ENCODE data around the gene GBE1. TPM values are rescaled to one million over a fixed set of nuclear protein-coding genes. Genes with fewer than 3 reads are reported as not detected.

GBE1 gene
- 29.2 TPM for total RNA-seq
- long read RNA-seq, transcript GBE1-201 (16 exons, 3,461 nt) = major isoform, 82 of 88 reads
- long read RNA-seq, partial matches to known transcripts = 3 of 88 reads
- long read RNA-seq, other reads (novel, unspliced or antisense) = 3 of 88 reads

GRCh38 chr3:81760924-81761903 lies at the start of gene GBE1:
GBE1 (minus strand) TSS chr3:81761645; CDS start chr3:81761517, 128 bp downstream.
- Histone ChIP-seq H3K27me3 (no peaks in the 10 kb centered on the region), H3K36me3 (no peaks in the 10 kb centered on the region), H3K27ac (peak within 1 kb of the TSS; percentile 97), H3K9me3 (no peaks in the 10 kb centered on the region), H3K4me3 (peak within 1 kb of the TSS; percentile 68), H3K4me1 (peaks cover 15% of the 10 kb centered on the region)
- TF ChIP-seq, protein P1, sequence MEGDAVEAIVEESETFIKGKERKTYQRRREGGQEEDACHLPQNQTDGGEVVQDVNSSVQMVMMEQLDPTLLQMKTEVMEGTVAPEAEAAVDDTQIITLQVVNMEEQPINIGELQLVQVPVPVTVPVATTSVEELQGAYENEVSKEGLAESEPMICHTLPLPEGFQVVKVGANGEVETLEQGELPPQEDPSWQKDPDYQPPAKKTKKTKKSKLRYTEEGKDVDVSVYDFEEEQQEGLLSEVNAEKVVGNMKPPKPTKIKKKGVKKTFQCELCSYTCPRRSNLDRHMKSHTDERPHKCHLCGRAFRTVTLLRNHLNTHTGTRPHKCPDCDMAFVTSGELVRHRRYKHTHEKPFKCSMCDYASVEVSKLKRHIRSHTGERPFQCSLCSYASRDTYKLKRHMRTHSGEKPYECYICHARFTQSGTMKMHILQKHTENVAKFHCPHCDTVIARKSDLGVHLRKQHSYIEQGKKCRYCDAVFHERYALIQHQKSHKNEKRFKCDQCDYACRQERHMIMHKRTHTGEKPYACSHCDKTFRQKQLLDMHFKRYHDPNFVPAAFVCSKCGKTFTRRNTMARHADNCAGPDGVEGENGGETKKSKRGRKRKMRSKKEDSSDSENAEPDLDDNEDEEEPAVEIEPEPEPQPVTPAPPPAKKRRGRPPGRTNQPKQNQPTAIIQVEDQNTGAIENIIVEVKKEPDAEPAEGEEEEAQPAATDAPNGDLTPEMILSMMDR (IDR thresholded peaks at IDR 0.05) = peak; percentile 53
- DNase-seq = peak; percentile 97
- peak; percentile 97 for ATAC-seq
- intact Hi-C loops (cut with DNase I) = no loop called here

DNA sequence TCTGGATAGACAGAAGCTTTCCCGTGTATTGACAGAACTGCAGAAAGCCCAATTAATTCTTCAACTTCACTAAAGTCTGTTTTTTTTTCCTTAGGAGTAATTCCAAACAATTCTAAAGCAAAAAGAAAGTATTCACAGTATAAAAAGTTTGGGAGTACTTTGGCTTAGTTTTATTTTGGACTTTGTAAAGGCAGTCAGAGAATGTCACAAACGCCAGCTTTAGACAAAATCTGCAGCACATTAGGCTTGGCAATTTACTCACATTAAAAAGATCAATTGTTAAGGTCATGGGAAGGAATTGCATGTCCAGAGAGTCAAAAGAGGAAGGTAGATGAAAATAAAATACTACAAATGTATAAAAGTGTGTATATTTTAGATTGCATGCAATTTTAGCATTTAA lies 47.5 kb upstream of the GBE1 start:
- Histone ChIP-seq H3K27ac (no peak overlapping the region), H3K9me3 (no peaks in the 10 kb centered on the region), H3K27me3 (no peaks in the 10 kb centered on the region), H3K36me3 (no peaks in the 10 kb centered on the region), H3K4me1 (no peaks in the 10 kb centered on the region), H3K4me3 (no peak overlapping the region)
- TF ChIP-seq, protein P1 (IDR thresholded peaks at IDR 0.05) = no peak
- intact Hi-C loops (cut with DNase I) = no loop called here
- ATAC-seq (no peak), DNase-seq (no peak)

DNA sequence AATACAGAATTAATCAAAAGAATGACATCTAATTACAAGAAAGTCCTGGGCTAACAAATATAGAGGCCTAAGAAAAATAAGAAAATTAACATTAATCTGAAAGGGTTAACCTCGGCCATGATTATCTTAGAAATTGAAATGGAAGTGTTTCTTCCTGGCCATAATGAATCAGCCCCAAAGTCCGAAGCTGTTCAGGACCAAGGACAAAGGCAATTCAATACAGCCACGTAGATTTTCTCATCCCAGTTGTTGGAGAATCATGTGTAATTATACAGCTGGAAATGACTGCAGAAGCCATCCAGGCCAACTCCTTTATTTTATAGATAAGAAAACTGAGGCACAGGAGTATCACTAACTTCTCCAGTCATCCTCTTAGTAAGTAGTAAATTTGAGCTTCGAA lies 38.0 kb upstream of the GBE1 start:
- Histone ChIP-seq H3K9me3 (no peaks in the 10 kb centered on the region), H3K36me3 (no peaks in the 10 kb centered on the region), H3K4me3 (no peak overlapping the region), H3K27me3 (no peaks in the 10 kb centered on the region), H3K27ac (no peak overlapping the region), H3K4me1 (no peaks in the 10 kb centered on the region)
- TF ChIP-seq, protein P1 (IDR thresholded peaks at IDR 0.05) = no peak
- intact Hi-C loops (cut with DNase I) = no loop called here
- DNase-seq (no peak), ATAC-seq (no peak)

DNA sequence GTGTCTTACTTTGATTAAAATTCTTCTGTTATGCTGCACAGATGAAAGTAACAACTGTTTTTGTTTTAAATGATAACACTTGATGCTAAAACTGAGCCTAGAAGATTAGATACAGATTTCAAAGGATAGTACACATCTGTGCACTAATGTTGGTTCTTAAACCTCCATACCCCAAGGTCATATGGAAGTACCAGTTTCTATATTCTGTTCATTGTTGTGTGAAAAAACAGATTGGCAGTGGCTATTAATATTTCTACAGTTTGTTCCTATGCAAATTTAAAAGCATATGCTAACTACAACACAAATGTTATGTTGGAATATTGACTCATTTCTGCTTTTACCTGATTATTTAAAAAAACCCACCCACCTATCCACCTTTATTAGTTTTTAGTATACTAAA lies 32.0 kb upstream of the GBE1 start:
- H3K27me3 ChIP-seq = no peaks in the 10 kb centered on the region
- DNase-seq (no peak), ATAC-seq (no peak)
- no peaks in the 10 kb centered on the region for H3K9me3 ChIP-seq
- TF ChIP-seq, protein P1 (IDR thresholded peaks at IDR 0.05) = no peak
- H3K36me3 ChIP-seq = no peaks in the 10 kb centered on the region
- no peaks in the 10 kb centered on the region for H3K4me1 ChIP-seq
- H3K4me3 ChIP-seq = no peak overlapping the region
- no peak overlapping the region for H3K27ac ChIP-seq
- intact Hi-C loops (cut with DNase I) = no loop called here

- H3K4me3 ChIP-seq = no peak overlapping the region
- intact Hi-C loops (cut with DNase I) = no loop called here
- ATAC-seq (peak; percentile 78), DNase-seq (no peak)
- TF ChIP-seq, protein P1 (IDR thresholded peaks at IDR 0.05) = no peak
- H3K4me1 ChIP-seq = no peaks in the 10 kb centered on the region
- no peaks in the 10 kb centered on the region for H3K27me3 ChIP-seq
- no peaks in the 10 kb centered on the region for H3K36me3 ChIP-seq
- no peak overlapping the region for H3K27ac ChIP-seq
- H3K9me3 ChIP-seq = no peaks in the 10 kb centered on the region
Observed at GRCh38 chr3:81790117-81790516, 28.7 kb upstream of the GBE1 start.
